PC-9 (cell line): ENCODE data around the gene CARMIL1.

ENCODE experiments used
- EZH2 ChIP-seq: fragments of 200-600 bp; sonication (generic); IDR thresholded peaks from 2 replicates; pipeline ENCODE4 v1.8.0; 2017; ENCODE audit warnings: antibody characterized with exemption, low read depth
- TF ChIP-seq, protein P1 (sequence below): fragments of 200-600 bp; sonication (generic); conservative IDR thresholded peaks from 2 replicates; pipeline ENCODE4 v1.6.1; 2017; ENCODE audit warnings: mixed run types, antibody characterized with exemption, mild to moderate bottlenecking, moderate library complexity

DNA sequence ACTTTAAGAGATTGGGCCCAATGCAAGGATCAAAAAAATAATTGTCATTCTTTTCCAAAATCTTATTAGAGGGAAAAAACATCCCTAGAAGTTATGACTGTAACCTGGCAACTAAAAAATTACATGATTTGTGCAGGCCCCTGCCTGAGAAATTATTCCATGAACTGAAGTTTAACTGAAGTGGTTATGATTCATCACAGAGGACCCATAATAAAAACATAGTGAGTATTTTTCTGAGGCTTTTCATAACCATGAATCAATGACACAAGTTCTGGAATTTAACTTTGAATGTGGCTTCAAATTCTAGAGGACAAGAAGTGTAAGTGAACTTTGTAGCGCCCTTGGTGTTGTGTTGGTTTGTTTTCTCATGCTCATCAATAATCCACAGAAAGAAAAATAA lies 31.1 kb upstream of the CARMIL1 start:
- TF ChIP-seq, protein P1, sequence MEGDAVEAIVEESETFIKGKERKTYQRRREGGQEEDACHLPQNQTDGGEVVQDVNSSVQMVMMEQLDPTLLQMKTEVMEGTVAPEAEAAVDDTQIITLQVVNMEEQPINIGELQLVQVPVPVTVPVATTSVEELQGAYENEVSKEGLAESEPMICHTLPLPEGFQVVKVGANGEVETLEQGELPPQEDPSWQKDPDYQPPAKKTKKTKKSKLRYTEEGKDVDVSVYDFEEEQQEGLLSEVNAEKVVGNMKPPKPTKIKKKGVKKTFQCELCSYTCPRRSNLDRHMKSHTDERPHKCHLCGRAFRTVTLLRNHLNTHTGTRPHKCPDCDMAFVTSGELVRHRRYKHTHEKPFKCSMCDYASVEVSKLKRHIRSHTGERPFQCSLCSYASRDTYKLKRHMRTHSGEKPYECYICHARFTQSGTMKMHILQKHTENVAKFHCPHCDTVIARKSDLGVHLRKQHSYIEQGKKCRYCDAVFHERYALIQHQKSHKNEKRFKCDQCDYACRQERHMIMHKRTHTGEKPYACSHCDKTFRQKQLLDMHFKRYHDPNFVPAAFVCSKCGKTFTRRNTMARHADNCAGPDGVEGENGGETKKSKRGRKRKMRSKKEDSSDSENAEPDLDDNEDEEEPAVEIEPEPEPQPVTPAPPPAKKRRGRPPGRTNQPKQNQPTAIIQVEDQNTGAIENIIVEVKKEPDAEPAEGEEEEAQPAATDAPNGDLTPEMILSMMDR = no peak
- TF ChIP-seq EZH2 = no peak
